Activated T-helper 2 cell treated with anti-CD3 and anti-CD28 coated beads, Interferon-gamma antibody, Interleukin-2, Interleukin-4, amounts not matched to agents 10 μg/mL and 5 μg/mL and 100 μg/mL, durations not matched to agents 14 hours and 24 hours and 36 hours (primary cell): ENCODE data around the gene TSHZ1. TPM values are rescaled to one million over a fixed set of nuclear protein-coding genes. Genes with fewer than 3 reads are reported as not detected.

Experiments
- DNase-seq: peaks from one replicate; pipeline ENCODE4 v3.0.0; 2021; ENCODE audit warnings: low spot score
- H3K27ac Mint-ChIP-seq: one replicate; pipeline ENCODE4 v1.8.0; 2021; ENCODE audit warnings: mixed read lengths
- H3K27me3 Mint-ChIP-seq: one replicate; pipeline ENCODE4 v1.8.0; 2021; ENCODE audit warnings: low read depth, mixed read lengths
- H3K36me3 Mint-ChIP-seq: one replicate; pipeline ENCODE4 v1.8.0; 2021; ENCODE audit warnings: low read depth, mixed read lengths
- H3K4me1 Mint-ChIP-seq: one replicate; pipeline ENCODE4 v1.8.0; 2021; ENCODE audit warnings: low read depth, mixed read lengths
- H3K4me3 Mint-ChIP-seq: one replicate; pipeline ENCODE4 v1.8.0; 2021; ENCODE audit warnings: low read depth, mild to moderate bottlenecking, moderate library complexity, mixed read lengths
- H3K9me3 Mint-ChIP-seq: one replicate; pipeline ENCODE4 v1.8.0; 2021; ENCODE audit warnings: mixed read lengths
- intact Hi-C: fragments of 100-400 bp; cut with micrococcal nuclease; formaldehyde crosslinking; loops from one replicate; pipeline ENCODE4 v1.15.1; 2023
- total RNA-seq: library from RNA; stranded (reverse); gene quantifications from 2 replicates; pipeline ENCODE4 v1.2.3, GENCODE V29; 2022

The TSHZ1 gene
- total RNA-seq, 1 donor from 2014 or later: 12.0 TPM

DNA sequence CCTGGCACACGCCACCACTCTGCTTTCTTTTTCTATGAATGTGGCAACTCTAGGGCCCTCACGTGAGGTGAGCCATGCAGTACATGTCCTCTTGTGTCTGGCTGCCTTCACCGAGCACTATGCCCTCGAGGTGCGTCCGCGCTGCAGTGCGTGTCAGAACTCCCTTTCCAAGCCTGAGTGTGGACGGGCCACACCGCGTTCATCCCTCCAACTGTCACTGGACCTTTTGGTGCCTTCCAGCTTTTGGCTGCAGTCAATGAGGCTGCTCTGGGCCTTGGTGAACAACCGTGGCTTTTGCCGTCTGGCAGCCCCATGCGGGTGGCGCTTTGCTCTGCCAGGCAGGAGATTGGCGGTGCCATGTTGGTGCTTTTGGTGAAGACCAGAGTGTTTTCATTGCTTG lies 74.0 kb downstream of the TSHZ1 start:
- Mint-ChIP-seq H3K27ac (no peak overlapping the region), H3K9me3 (no peaks in the 10 kb centered on the region), H3K4me3 (no peak overlapping the region), H3K36me3 (peaks cover 7% of the 10 kb centered on the region), H3K27me3 (no peaks in the 10 kb centered on the region), H3K4me1 (no peaks in the 10 kb centered on the region)
- DNase-seq: no peak
- intact Hi-C loops: no loop called here

DNA sequence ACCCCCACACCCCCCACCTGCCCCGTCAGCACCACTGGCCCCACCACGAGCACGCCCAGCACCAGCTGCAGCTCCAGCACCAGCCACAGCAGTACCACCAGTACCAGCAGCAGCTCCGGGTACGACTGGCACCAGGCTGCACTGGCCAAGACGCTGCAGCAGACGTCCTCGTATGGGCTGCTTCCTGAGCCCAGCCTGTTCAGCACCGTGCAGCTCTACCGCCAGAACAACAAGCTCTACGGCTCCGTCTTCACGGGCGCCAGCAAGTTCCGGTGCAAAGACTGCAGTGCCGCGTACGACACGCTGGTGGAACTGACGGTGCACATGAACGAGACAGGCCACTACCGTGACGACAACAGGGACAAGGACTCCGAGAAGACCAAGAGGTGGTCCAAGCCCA lies 75.3 kb downstream of the TSHZ1 start:
- no peak overlapping the region for H3K27ac Mint-ChIP-seq
- peaks cover 7% of the 10 kb centered on the region for H3K36me3 Mint-ChIP-seq
- no peaks in the 10 kb centered on the region for H3K27me3 Mint-ChIP-seq
- DNase-seq: no peak
- no peaks in the 10 kb centered on the region for H3K9me3 Mint-ChIP-seq
- H3K4me3 Mint-ChIP-seq: no peak overlapping the region
- H3K4me1 Mint-ChIP-seq: no peaks in the 10 kb centered on the region
- intact Hi-C loops: no loop called here

DNA sequence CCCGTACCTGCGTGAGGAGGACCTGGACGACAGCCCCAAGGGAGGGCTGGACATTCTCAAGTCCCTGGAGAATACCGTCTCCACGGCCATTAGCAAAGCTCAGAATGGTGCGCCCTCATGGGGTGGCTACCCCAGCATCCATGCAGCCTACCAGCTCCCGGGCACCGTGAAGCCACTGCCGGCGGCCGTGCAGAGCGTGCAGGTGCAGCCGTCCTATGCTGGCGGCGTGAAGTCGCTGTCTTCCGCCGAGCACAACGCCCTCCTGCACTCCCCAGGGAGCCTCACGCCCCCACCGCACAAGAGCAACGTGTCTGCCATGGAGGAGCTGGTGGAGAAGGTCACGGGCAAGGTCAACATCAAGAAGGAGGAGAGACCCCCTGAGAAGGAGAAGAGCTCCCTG lies 76.4 kb downstream of the TSHZ1 start:
- no peaks in the 10 kb centered on the region for H3K4me1 Mint-ChIP-seq
- no peaks in the 10 kb centered on the region for H3K9me3 Mint-ChIP-seq
- H3K36me3 Mint-ChIP-seq: peaks cover 7% of the 10 kb centered on the region
- intact Hi-C loops: no loop called here
- no peak overlapping the region for H3K27ac Mint-ChIP-seq
- DNase-seq: no peak
- no peaks in the 10 kb centered on the region for H3K27me3 Mint-ChIP-seq
- H3K4me3 Mint-ChIP-seq: no peak overlapping the region

DNA sequence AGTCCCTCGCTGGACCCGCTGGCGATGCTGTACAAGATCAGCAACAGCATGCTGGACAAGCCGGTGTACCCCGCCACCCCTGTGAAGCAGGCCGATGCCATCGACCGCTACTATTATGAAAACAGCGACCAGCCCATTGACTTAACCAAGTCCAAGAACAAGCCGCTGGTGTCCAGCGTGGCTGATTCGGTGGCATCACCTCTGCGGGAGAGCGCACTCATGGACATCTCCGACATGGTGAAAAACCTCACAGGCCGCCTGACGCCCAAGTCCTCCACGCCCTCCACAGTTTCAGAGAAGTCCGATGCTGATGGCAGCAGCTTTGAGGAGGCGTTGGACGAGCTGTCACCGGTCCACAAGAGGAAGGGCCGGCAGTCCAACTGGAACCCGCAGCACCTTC lies 77.1 kb downstream of the TSHZ1 start:
- intact Hi-C loops: no loop called here
- no peaks in the 10 kb centered on the region for H3K4me1 Mint-ChIP-seq
- H3K9me3 Mint-ChIP-seq: no peaks in the 10 kb centered on the region
- no peaks in the 10 kb centered on the region for H3K27me3 Mint-ChIP-seq
- peaks cover 7% of the 10 kb centered on the region for H3K36me3 Mint-ChIP-seq
- no peak overlapping the region for H3K27ac Mint-ChIP-seq
- H3K4me3 Mint-ChIP-seq: no peak overlapping the region
- no peak for DNase-seq

GRCh38 chr18:75289761-75290160 lies 79.2 kb downstream of the TSHZ1 start:
- Mint-ChIP-seq H3K4me1 (no peaks in the 10 kb centered on the region), H3K27ac (no peak overlapping the region), H3K9me3 (no peaks in the 10 kb centered on the region), H3K36me3 (peaks cover 7% of the 10 kb centered on the region), H3K27me3 (peaks cover 2% of the 10 kb centered on the region), H3K4me3 (no peak overlapping the region)
- intact Hi-C loops: no loop called here
- DNase-seq: no peak

DNA sequence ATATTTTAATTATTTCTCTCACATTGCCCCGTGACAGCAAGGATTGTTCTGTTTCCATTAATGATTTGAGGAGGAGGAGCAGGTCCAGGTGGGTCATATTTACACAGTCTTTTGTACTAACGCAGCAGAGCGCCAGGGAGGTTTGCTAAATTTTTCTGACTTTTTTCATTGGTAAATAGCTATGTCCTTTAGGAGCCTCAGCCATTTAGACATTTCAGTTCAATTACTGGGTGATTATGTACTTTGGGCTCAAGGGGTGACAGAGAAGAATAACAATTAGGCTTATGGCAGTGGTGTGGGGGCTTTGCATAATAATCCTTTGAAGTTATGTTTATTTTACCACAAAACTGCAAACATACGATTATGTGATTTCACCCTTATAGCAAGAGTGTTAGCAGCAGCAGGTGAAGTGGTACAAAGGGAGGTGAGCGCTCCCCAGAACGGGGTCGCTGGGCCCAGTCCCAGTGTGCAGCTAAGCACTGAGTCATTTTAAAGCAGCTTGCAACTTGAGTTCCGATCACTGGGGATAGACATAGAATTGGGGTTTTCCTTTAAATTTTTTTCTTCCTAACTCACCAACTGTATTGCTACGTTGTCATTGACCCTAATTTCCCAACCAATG lies 80.3 kb downstream of the TSHZ1 start:
- Mint-ChIP-seq H3K4me3 (no peak overlapping the region), H3K4me1 (no peaks in the 10 kb centered on the region), H3K9me3 (no peaks in the 10 kb centered on the region), H3K27ac (no peak overlapping the region), H3K36me3 (peaks cover 7% of the 10 kb centered on the region), H3K27me3 (peaks cover 2% of the 10 kb centered on the region)
- DNase-seq: no peak
- intact Hi-C loops: no loop called here

DNA sequence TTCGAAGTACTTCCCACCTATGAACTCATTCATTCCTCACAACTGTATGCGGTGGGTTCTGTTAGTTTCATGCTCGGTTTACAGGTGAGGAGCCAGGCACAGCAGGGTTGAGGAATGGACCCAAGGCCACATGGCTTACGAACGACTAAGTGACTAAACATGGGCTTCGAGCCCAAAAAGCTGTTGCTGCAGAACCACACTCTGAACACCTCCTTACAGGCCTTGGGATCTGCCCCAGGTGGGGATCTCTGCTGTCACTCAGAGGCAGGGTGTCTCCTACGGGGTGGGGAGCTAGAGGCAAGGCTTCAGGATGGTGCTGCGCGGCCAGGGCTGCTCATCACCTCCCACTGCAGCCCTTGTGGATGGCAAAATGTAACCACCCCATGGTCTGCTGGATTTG lies 80.9 kb downstream of the TSHZ1 start:
- peaks cover 7% of the 10 kb centered on the region for H3K36me3 Mint-ChIP-seq
- H3K9me3 Mint-ChIP-seq: no peaks in the 10 kb centered on the region
- no peaks in the 10 kb centered on the region for H3K4me1 Mint-ChIP-seq
- H3K27ac Mint-ChIP-seq: no peak overlapping the region
- intact Hi-C loops: no loop called here
- H3K27me3 Mint-ChIP-seq: peaks cover 2% of the 10 kb centered on the region
- H3K4me3 Mint-ChIP-seq: no peak overlapping the region
- no peak for DNase-seq

GRCh38 chr18:75293591-75293990 lies 83.0 kb downstream of the TSHZ1 start:
- Mint-ChIP-seq H3K36me3 (peaks cover 3% of the 10 kb centered on the region), H3K27ac (no peak overlapping the region), H3K27me3 (peaks cover 2% of the 10 kb centered on the region), H3K9me3 (no peaks in the 10 kb centered on the region), H3K4me1 (no peaks in the 10 kb centered on the region), H3K4me3 (no peak overlapping the region)
- no peak for DNase-seq
- intact Hi-C loops: no loop called here

- Mint-ChIP-seq H3K4me1 (no peaks in the 10 kb centered on the region), H3K27ac (no peak overlapping the region), H3K36me3 (no peaks in the 10 kb centered on the region), H3K4me3 (no peak overlapping the region), H3K9me3 (no peaks in the 10 kb centered on the region), H3K27me3 (peaks cover 2% of the 10 kb centered on the region)
- DNase-seq: no peak
- intact Hi-C loops: no loop called here
Observed at GRCh38 chr18:75297731-75298130, 87.1 kb downstream of the TSHZ1 start.

- Mint-ChIP-seq H3K4me3 (no peak overlapping the region), H3K27me3 (peaks cover 6% of the 10 kb centered on the region), H3K36me3 (no peaks in the 10 kb centered on the region), H3K9me3 (no peaks in the 10 kb centered on the region), H3K27ac (no peak overlapping the region), H3K4me1 (no peaks in the 10 kb centered on the region)
- intact Hi-C loops: no loop called here
- no peak for DNase-seq
Observed at GRCh38 chr18:75304678-75305557, 94.3 kb downstream of the TSHZ1 start.

GRCh38 chr18:75305984-75306383 lies 95.4 kb downstream of the TSHZ1 start:
- intact Hi-C loops: no loop called here
- H3K4me1 Mint-ChIP-seq: no peaks in the 10 kb centered on the region
- no peak for DNase-seq
- no peak overlapping the region for H3K27ac Mint-ChIP-seq
- H3K27me3 Mint-ChIP-seq: peaks cover 6% of the 10 kb centered on the region
- no peaks in the 10 kb centered on the region for H3K36me3 Mint-ChIP-seq
- H3K4me3 Mint-ChIP-seq: no peak overlapping the region
- no peaks in the 10 kb centered on the region for H3K9me3 Mint-ChIP-seq

DNA sequence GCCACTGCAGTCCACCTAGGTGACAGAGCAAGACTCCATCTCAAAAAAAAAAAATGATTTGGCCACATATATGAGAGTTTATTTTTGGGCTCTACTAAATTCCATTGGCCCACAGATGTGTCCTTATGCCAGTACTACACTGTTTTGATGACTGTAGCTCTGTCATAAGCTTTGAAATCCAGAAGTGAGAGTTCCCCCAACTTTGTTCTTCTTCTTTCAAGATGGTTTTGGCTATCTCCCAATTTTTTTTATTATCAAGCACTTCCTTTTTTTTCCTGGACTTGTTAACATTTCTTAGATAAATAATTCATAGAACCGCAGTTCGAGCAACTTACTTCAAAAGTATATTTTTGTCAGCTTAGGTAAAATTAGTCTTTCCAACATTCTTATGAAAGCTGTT lies 96.9 kb downstream of the TSHZ1 start:
- no peak for DNase-seq
- H3K4me3 Mint-ChIP-seq: no peak overlapping the region
- intact Hi-C loops: no loop called here

GRCh38 chr18:75309564-75309963 lies 99.0 kb downstream of the TSHZ1 start:
- Mint-ChIP-seq H3K36me3 (no peaks in the 10 kb centered on the region), H3K27me3 (peaks cover 9% of the 10 kb centered on the region)

More for the DNA sequence above, 96.9 kb downstream of the TSHZ1 start:
- H3K4me1 Mint-ChIP-seq: no peaks in the 10 kb centered on the region
- no peaks in the 10 kb centered on the region for H3K9me3 Mint-ChIP-seq
- no peak overlapping the region for H3K27ac Mint-ChIP-seq
- peaks cover 9% of the 10 kb centered on the region for H3K27me3 Mint-ChIP-seq
- no peaks in the 10 kb centered on the region for H3K36me3 Mint-ChIP-seq

More at GRCh38 chr18:75309564-75309963, 99.0 kb downstream of the TSHZ1 start:
- no peaks in the 10 kb centered on the region for H3K4me1 Mint-ChIP-seq
- intact Hi-C loops: no loop called here
- no peak overlapping the region for H3K4me3 Mint-ChIP-seq
- DNase-seq: no peak
- no peaks in the 10 kb centered on the region for H3K9me3 Mint-ChIP-seq
- H3K27ac Mint-ChIP-seq: no peak overlapping the region
